HepG2 (cell line): ENCODE measurements around the gene MACROD2.

Experiments
- CTCF ChIP-seq: sonication (generic); formaldehyde crosslinking; IDR thresholded peaks from 2 replicates; pipeline ENCODE4 v1.5.0; 2020; ENCODE audit warnings: mild to moderate bottlenecking, missing genetic modification reagents, moderate library complexity
- GLI4 ChIP-seq: sonication (generic); formaldehyde crosslinking; IDR thresholded peaks from 2 replicates; pipeline ENCODE4 v1.5.1; 2020; ENCODE audit warnings: missing genetic modification reagents, mild to moderate bottlenecking, moderate library complexity, borderline replicate concordance
- JDP2 ChIP-seq: sonication (generic); formaldehyde crosslinking; IDR thresholded peaks from 2 replicates; pipeline ENCODE4 v1.8.1; 2022; ENCODE audit warnings: missing genetic modification reagents, borderline replicate concordance
- NFE2L1 ChIP-seq: sonication (generic); formaldehyde crosslinking; IDR thresholded peaks from 2 replicates; pipeline ENCODE4 v1.4.0; 2020; ENCODE audit warnings: missing genetic modification reagents, mild to moderate bottlenecking, borderline replicate concordance
- NR2C2 ChIP-seq: sonication (generic); formaldehyde crosslinking; IDR thresholded peaks from 2 replicates; pipeline ENCODE4 v1.4.0; 2020; ENCODE audit warnings: missing genetic modification reagents, mild to moderate bottlenecking, moderate library complexity, borderline replicate concordance

GRCh38 chr20:15596220-15596890, 1601.0 kb downstream of the MACROD2 start:
- no peak for TF ChIP-seq CTCF (CRISPR knock-in tag)
- no peak for TF ChIP-seq NFE2L1 (CRISPR knock-in tag)
- TF ChIP-seq JDP2: no peak
- no peak for TF ChIP-seq NR2C2 (CRISPR knock-in tag)
- no peak for TF ChIP-seq GLI4 (CRISPR knock-in tag)
